Cardiac fibroblast (primary cell): ENCODE data around the gene PDGFRA.

Experiments
- DNase-seq, 2 donors: peaks; one replicate each; pipeline versions ENCODE4 v3.0.0 to v3.0.0-alpha.2; 2010; ENCODE audit warnings: low read depth in 2 of 2
- H3K4me3 ChIP-seq, 2 donors: replicated peaks in 1 of 2; 1 replicate in 1 of 2; 2 replicates in 1 of 2; pipeline ENCODE4 v1.5.1; 2011; ENCODE audit warnings: low read depth in 2 of 2, low read length in 2 of 2, mild to moderate bottlenecking in 2 of 2, moderate library complexity in 1 of 2
- TF ChIP-seq, protein P1 (sequence below): IDR thresholded peaks from one replicate; pipeline ENCODE4 v1.5.1; 2011; ENCODE audit warnings: low read depth, mild to moderate bottlenecking, low read length, inconsistent platforms

PDGFRA gene

DNA sequence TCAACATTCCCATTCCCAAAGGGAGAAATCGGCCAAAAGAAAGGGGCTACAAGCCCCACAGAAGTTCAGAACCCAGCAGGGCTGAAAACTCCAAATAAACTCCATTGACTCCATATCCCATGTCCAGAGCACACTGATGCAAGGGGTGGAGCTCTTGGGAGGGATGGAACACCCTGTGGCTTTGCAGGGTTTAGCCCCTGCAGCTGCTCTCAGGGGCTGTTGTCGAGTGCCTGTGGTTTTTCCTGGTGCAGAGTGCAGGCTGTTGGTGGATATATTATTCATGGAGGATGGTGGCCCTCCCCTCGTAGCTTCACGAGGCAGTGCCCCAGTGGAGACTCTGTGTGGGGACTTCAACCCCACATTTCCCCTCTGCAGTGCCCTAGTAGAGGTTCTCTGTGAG, 53.7 kb downstream of the PDGFRA start:
- no peak for DNase-seq
- no peak overlapping the region for H3K4me3 ChIP-seq
- TF ChIP-seq, protein P1, sequence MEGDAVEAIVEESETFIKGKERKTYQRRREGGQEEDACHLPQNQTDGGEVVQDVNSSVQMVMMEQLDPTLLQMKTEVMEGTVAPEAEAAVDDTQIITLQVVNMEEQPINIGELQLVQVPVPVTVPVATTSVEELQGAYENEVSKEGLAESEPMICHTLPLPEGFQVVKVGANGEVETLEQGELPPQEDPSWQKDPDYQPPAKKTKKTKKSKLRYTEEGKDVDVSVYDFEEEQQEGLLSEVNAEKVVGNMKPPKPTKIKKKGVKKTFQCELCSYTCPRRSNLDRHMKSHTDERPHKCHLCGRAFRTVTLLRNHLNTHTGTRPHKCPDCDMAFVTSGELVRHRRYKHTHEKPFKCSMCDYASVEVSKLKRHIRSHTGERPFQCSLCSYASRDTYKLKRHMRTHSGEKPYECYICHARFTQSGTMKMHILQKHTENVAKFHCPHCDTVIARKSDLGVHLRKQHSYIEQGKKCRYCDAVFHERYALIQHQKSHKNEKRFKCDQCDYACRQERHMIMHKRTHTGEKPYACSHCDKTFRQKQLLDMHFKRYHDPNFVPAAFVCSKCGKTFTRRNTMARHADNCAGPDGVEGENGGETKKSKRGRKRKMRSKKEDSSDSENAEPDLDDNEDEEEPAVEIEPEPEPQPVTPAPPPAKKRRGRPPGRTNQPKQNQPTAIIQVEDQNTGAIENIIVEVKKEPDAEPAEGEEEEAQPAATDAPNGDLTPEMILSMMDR = no peak

DNA sequence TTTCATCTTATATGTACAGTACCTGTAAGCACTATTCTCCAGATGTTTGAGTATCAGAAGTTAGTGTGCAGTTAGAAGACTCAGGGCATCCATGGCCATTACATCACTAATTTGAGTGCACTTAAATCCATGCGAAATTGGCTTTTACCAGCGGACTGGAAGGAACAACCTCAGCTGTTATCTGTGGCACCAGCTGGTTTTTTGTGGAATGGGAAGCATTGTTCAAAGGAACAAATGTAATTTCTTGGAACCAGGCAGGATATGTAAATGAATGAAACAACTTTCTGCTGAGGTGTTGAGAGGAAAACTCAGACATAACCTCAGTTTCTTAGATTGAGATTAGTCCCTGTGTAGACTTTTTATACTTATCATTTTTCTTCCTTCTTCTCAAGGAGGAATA, 60.2 kb downstream of the PDGFRA start:
- DNase-seq = no peak
- TF ChIP-seq, protein P1 = no peak
- no peak overlapping the region for H3K4me3 ChIP-seq

DNA sequence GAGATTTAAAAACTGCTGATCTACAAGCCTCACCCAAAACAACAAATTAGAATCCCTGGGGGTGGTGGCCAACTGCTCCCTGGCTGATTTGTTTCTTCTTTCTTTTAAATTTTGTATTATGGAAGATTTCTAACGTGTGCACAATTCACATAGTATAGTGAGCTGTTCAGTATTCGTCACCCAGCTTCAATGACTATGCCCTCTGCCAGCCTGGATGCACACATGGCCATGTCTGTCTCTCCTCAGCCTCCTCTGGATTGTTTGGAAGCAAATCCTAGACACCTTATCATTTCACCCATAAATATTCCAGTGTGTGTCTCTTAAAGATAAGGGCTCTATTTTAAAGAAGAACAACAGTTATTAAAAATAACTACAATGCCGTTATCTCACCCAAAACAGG, 61.9 kb downstream of the PDGFRA start:
- DNase-seq = no peak
- TF ChIP-seq, protein P1 = no peak
- H3K4me3 ChIP-seq = no peak overlapping the region

DNA sequence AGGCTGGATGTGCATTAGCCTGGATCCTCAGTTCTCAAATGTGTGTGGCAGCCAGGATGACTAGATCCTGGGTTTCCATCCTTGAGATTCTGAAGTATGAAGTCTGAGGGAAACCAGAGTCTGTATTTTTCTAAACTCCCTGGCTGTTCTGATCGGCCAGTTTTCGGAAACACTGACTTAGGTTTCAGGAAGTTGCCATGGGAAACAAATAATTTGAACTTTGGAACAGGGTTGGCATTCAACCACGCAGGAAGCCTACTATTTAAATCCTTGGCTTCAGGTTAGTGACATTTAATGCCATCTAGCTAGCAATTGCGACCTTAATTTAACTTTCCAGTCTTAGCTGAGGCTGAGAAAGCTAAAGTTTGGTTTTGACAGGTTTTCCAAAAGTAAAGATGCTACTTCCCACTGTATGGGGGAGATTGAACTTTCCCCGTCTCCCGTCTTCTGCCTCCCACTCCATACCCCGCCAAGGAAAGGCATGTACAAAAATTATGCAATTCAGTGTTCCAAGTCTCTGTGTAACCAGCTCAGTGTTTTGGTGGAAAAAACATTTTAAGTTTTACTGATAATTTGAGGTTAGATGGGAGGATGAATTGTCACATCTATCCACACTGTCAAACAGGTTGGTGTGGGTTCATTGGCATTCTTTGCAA, 67.6 kb downstream of the PDGFRA start:
- no peak overlapping the region for H3K4me3 ChIP-seq
- TF ChIP-seq, protein P1 = no peak
- no peak for DNase-seq

DNA sequence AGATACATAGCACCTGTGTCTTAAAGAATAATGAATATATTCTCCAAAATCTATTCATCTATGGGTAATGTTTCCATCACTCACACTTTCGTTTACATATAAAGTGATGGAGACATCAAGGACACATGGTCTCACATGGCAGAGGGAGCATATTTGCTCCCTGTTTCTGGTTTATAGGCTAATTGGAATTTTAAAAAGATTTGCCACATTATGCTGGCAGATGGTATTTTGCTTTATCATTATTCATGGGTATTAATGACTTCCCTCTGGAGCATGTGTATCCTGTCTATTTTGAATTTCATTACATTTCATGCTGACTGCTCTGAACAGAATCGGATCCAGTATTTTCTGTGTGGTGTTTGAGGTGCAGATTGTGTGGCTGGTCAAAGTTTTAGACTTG, 79.0 kb downstream of the PDGFRA start:
- DNase-seq = no peak
- TF ChIP-seq, protein P1 = no peak
- no peak overlapping the region for H3K4me3 ChIP-seq

DNA sequence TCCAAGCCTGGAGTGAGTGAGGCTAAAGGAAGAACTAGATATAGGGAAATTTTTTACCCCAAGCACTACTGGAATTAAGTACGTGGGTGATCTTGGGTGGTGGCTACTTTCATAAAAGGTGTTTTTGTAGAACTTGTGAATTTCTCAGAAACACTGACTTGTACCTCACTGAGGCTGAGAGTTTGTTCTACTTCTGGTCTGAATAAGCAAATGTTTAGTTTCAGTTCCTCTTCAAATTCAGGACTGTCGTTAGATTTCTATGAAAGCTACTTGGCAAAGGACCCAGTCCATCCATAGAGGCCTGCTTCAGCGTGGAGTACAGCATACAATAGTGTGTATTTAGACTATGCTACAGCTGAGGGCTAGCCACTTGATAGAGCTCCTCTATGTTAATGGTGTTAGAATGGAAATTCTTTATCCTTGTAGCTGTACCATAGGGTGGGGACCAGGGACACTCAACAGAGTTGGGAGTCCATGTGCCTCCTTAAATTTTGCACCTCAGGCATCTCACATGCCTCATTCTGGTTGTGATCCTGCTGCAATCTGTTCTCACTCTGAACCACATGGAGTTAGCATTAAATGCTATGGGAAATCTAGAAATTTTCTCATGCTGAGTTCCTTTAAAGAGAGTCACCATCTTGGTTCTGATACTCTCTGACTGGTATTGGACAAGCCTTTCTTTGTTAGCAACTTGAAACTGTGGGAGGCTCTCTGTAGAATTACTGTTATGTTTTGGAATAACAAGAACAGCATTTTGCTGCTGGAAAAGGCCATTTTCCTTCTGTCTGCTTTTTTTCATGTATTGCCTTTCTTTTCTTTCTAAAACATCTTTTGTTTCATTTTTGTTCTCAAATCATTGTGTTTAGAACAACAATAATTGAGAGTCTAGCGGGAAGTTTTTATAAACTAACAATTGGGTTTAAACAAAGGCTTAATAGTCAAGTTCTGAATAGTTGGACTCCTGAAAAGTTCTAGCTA, 86.8 kb downstream of the PDGFRA start:
- TF ChIP-seq, protein P1 = no peak
- no peak overlapping the region for H3K4me3 ChIP-seq
- DNase-seq = no peak
